ENCODE measurements around the gene ROCK2.

DNA sequence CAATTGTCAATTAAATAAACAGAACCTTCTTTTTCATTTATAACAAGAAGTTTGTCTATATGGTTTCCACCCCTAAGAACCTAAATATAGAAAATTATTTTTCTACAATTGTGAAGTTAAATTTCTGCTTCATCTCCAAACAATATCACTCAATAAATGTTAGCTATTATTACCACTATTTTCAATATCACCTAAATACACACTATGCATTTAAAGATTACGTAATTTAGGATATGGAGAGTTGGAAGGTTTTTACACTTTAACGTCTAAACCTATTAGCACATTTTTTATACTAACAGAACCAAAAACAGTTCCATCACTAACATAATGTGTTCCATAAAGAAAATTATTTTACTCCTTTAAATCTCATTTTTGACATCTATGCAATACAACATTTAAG, 48.0 kb downstream of the ROCK2 start:
- no peak for TF ChIP-seq POLR2A (IDR thresholded peaks at IDR 0.05)
- TF ChIP-seq, protein P1, sequence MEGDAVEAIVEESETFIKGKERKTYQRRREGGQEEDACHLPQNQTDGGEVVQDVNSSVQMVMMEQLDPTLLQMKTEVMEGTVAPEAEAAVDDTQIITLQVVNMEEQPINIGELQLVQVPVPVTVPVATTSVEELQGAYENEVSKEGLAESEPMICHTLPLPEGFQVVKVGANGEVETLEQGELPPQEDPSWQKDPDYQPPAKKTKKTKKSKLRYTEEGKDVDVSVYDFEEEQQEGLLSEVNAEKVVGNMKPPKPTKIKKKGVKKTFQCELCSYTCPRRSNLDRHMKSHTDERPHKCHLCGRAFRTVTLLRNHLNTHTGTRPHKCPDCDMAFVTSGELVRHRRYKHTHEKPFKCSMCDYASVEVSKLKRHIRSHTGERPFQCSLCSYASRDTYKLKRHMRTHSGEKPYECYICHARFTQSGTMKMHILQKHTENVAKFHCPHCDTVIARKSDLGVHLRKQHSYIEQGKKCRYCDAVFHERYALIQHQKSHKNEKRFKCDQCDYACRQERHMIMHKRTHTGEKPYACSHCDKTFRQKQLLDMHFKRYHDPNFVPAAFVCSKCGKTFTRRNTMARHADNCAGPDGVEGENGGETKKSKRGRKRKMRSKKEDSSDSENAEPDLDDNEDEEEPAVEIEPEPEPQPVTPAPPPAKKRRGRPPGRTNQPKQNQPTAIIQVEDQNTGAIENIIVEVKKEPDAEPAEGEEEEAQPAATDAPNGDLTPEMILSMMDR (IDR thresholded peaks at IDR 0.05): no peak
